Stimulated activated CD8-positive, alpha-beta memory T cell treated with anti-CD3 and anti-CD28 coated beads, Interleukin-4, amount 100 ng/mL, for 1 hour (primary cell): ENCODE results near the gene NPY5R.

ENCODE experiments used
- DNase-seq, 2 donors: peaks; one replicate each; pipeline ENCODE4 v3.0.0-alpha.2; 2020; ENCODE audit warnings: low read depth in 2 of 2, low spot score in 1 of 2

Gene NPY5R

DNA sequence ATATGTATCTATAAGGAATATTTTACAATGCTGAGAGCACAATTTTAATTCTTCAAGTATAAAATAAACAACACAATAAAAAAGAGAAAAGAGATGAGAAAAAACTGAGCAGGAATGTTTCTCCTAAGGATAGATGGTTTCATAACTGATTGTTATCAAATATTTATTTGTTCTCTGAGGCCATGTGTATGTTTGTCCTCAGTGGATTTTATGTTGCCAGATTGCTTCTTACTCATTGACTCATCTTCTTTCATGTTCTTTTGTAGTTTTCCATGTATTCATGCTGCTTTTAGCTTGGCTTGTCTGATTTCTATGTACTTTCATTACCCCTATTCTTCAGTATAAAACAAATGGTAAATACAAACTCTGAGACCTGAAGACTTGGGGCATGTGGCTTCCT, 41.2 kb downstream of the NPY5R start:
- DNase-seq = no peak

DNA sequence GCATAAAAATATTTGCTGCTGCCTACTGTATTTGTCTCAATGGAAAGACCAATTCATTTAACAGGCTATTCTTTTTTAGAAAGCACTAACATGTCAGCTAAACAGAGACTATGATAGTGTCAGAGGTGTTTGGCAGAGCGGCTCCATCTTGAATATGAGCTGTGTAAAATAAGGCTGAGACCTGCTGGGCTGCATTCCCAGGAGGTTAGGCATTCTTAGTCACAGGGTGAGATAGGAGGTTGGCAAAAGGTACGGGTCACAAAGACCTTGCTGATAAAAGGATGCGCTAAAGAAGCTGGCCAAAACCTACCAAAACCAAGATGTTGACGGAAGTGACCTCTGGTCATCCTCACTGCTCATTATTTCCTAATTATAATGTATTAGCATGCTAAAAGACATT, 41.8 kb downstream of the NPY5R start:
- no peak for DNase-seq

DNA sequence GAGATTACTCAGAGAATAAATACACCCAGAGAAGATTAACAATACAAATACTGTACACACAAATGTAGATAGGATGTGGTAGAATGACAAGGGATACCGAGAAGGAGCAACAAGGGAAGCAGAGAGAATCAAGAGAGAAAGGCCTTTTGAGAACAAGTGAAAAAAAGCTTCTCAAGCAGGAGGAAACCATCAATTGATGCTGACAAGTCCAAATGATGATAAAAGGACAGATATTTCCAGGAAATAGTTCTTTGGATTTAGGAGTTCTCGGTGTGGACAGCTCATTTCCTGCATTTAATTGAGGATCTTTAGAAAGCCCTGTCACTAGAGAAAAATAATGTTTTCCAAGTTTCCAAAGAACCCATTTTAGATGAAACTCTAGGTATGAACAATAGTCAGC, 48.1 kb downstream of the NPY5R start:
- DNase-seq = no peak

DNA sequence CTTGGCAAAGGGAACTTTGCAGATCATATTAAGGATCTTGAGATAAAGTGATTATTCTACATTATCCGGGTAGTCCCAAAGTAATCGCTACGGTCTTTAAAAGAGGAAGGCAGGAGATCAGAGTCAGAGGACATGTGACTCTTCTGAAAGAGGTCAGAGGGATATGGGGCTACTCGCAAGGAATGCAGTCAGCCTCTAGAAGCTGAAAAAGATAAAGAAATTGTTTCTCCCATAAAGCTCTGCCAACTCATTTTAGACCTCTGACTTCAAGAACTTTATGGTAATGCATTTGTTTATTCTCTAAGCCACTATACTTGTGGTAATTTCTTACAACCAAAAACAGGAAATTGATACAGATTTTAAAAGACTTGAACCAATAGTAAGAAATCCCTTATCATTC, 48.6 kb downstream of the NPY5R start:
- no peak for DNase-seq

- DNase-seq = no peak
Observed at GRCh38 chr4:163393471-163393870, 49.8 kb downstream of the NPY5R start.

- no peak for DNase-seq
Observed at GRCh38 chr4:163395055-163395454, 51.4 kb downstream of the NPY5R start.

- no peak for DNase-seq
Observed at GRCh38 chr4:163395758-163396157, 52.1 kb downstream of the NPY5R start.

DNA sequence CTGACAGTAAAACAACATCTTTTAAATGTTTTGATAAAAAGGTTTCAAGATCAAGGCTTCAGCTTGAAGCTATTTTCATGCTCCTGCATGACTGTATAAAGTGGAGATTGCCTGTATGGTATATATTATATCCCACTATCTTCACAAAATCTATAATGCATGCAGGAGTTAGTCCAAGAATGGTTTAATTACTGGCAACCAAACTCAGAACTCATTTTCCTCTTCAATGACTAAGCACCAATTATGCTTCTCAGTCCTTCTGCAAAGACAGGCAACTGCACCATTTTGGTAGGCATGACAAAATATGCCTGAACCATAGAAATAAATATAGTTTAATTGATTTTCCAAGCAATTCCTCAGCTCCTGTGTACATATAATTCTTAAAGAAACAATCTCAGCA, 54.5 kb downstream of the NPY5R start:
- no peak for DNase-seq

GRCh38 chr4:163400911-163401310, 57.2 kb downstream of the NPY5R start:
- DNase-seq = no peak
